ENCODE data around the gene SHC2.
"Not testable (repeated sequence)": the region's sequence is repeated elsewhere in the genome, so short reads cannot be mapped to it uniquely, and the experiment has no call there.

GRCh38 chr19:386632-387301 lies 74.1 kb downstream of the SHC2 start:
- not testable (repeated sequence) for TF ChIP-seq POLR2A, CTCF (IDR thresholded peaks at IDR 0.05)
